ENCODE measurements around the gene CCK. TPM values are rescaled to one million over a fixed set of nuclear protein-coding genes. Genes with fewer than 3 reads are reported as not detected.

Gene CCK
- total RNA-seq, 2 donors from 2014 or later: not detected

- no peaks in the 10 kb centered on the region for H3K4me1 ChIP-seq
- DNase-seq (no peak), ATAC-seq (no peak)
- H3K27ac ChIP-seq: no peak overlapping the region
- H3K36me3 ChIP-seq (replicated peaks in 1 of 2; ENCODE audit: insufficient read depth in 1 of 2, low read depth in 2 of 2): peaks cover 0 to 3% of the 10 kb centered on the region in 2 donors
- intact Hi-C loops (cut with DNase I): no loop called here
- TF ChIP-seq POLR2A (IDR thresholded peaks at IDR 0.05) (no peak), CTCF (IDR thresholded peaks at IDR 0.05) (no peak)
- H3K9me3 ChIP-seq: no peaks in the 10 kb centered on the region
- H3K4me3 ChIP-seq: no peak overlapping the region
- WGBS, 2 donors: 82 to 86% methylated on average over 5 of the region's 5 CpGs
- no peaks in the 10 kb centered on the region for H3K27me3 ChIP-seq
Measured at GRCh38 chr3:42216931-42217333, 49.1 kb downstream of the CCK start.

DNA sequence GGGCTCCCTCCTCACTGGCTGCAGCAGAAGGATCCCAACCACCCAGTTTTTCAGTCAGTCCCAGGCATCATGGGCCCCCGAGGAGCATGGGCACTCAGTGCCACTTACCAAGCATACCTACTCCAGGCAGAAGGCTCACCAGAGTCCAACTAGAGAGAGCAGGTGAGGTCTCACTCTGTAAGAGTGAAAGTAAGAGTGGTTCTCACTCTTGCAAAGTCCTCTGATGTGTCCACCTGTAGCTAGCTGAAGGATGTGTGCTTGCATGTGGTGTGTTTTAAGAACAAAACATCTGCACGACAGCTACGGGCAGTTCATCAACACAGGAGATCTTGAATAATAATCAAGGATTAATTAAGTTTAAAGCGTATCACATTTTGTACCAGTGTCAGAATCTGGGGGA, 49.7 kb downstream of the CCK start:
- H3K4me1 ChIP-seq: no peaks in the 10 kb centered on the region
- no peak for ATAC-seq
- 85 to 95% methylated on average over 4 of the region's 4 CpGs for WGBS, 2 donors
- no peak overlapping the region for H3K27ac ChIP-seq
- H3K4me3 ChIP-seq: no peak overlapping the region
- TF ChIP-seq CTCF (IDR thresholded peaks at IDR 0.05) (no peak), POLR2A (IDR thresholded peaks at IDR 0.05) (no peak)
- H3K27me3 ChIP-seq: no peaks in the 10 kb centered on the region
- no peak for DNase-seq
- peaks cover 0 to 3% of the 10 kb centered on the region in 2 donors for H3K36me3 ChIP-seq (replicated peaks in 1 of 2; ENCODE audit: insufficient read depth in 1 of 2, low read depth in 2 of 2)
- intact Hi-C loops (cut with DNase I): no loop called here
- no peaks in the 10 kb centered on the region for H3K9me3 ChIP-seq

DNA sequence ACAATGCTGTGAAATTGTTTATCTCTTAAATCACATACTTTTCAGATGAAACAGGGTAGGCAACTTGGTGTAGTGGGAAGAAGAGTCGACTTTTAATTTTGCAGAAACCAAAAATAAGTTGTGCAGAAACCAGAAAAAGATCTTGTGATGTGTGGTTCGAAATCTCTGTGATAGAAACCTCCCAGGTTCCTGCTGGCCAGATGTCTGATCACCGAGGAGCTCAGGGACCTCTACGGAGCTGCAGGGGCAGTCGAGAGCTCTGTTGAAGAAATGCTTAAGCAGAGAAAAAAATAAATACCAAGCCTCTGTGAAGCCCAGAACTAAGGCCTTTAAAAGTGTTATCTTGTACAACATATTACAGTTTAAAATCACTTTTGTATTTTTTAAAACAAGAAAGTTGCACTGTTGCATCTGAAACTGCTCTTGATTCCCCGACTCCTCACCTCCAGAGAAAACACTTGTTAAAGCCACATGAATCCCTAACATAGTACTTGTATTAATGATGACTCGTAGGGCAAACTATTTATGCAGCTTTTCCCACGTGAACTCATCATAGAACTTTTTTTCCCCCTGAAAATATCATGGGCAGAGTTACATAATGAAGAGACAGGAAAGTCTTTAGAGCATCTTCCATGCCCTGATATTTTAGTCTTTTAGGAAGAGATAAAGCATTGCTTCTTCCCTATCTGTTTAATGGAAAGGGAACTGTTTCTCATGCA, 51.3 kb downstream of the CCK start:
- H3K36me3 ChIP-seq (replicated peaks in 1 of 2; ENCODE audit: insufficient read depth in 1 of 2, low read depth in 2 of 2): peaks cover 0 to 5% of the 10 kb centered on the region in 2 donors

GRCh38 chr3:42214064-42214463, 51.9 kb downstream of the CCK start:
- H3K4me3 ChIP-seq: no peak overlapping the region
- ATAC-seq: no peak
- H3K27me3 ChIP-seq: no peaks in the 10 kb centered on the region
- H3K27ac ChIP-seq: no peak overlapping the region
- no peaks in the 10 kb centered on the region for H3K9me3 ChIP-seq
- no peak for TF ChIP-seq POLR2A (IDR thresholded peaks at IDR 0.05)
- no peak for TF ChIP-seq CTCF (IDR thresholded peaks at IDR 0.05)
- intact Hi-C loops (cut with DNase I): no loop called here
- no peak for DNase-seq
- WGBS, 2 donors: 63 to 81% methylated on average over 2 of the region's 2 CpGs
- H3K4me1 ChIP-seq: no peaks in the 10 kb centered on the region
- H3K36me3 ChIP-seq (replicated peaks in 1 of 2; ENCODE audit: insufficient read depth in 1 of 2, low read depth in 2 of 2): peaks cover 0 to 2% of the 10 kb centered on the region in 2 donors

More for the DNA sequence above, 51.3 kb downstream of the CCK start:
- ATAC-seq: no peak
- intact Hi-C loops (cut with DNase I): no loop called here
- Histone ChIP-seq H3K4me3 (no peak overlapping the region), H3K27ac (no peak overlapping the region), H3K27me3 (no peaks in the 10 kb centered on the region), H3K9me3 (no peaks in the 10 kb centered on the region), H3K4me1 (no peaks in the 10 kb centered on the region)
- DNase-seq: no peak
- TF ChIP-seq CTCF (IDR thresholded peaks at IDR 0.05): no peak
- TF ChIP-seq POLR2A (IDR thresholded peaks at IDR 0.05): no peak
- WGBS, 2 donors: 82 to 86% methylated on average over 8 of the region's 8 CpGs

DNA sequence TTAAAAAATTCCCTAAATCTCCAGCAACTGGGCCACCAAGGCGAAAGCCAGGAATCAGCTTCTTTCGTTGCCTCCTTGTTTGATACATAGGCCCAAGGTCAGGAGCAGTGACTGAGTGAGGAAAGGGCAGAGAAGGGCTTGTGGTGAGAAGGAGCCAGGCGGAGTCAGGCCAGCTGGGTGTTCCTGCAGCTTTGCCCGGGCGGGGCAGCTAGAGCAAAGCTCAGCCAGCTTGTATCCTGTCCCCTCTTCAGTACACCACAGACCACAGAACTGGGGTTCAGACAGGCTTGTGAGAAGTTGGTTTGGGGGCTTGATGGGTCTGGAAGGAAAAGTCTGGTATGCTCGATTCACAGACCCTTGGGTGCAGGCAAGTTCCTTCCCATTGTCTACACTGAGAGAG, 52.6 kb downstream of the CCK start:
- TF ChIP-seq POLR2A (IDR thresholded peaks at IDR 0.05): no peak
- no peak for TF ChIP-seq CTCF (IDR thresholded peaks at IDR 0.05)
- DNase-seq (no peak), ATAC-seq (no peak)
- Histone ChIP-seq H3K4me3 (no peak overlapping the region), H3K36me3 (replicated peaks in 1 of 2; ENCODE audit: insufficient read depth in 1 of 2, low read depth in 2 of 2) (peaks cover 0 to 2% of the 10 kb centered on the region in 2 donors), H3K27ac (no peak overlapping the region), H3K4me1 (no peaks in the 10 kb centered on the region), H3K9me3 (no peaks in the 10 kb centered on the region), H3K27me3 (no peaks in the 10 kb centered on the region)
- WGBS, 2 donors: 88 to 90% methylated on average over 6 of the region's 6 CpGs
- intact Hi-C loops (cut with DNase I): no loop called here
